GM23338 (cell line): ENCODE results near the gene NR4A1. TPM values are rescaled to one million over a fixed set of nuclear protein-coding genes. Genes with fewer than 3 reads are reported as not detected.

Source experiments
- ATAC-seq: fragments of 200-7000 bp; cut with Tn5 transposase; 3 replicates; pipeline ENCODE4 v1.9.1; 2020
- DNase-seq: peaks from one replicate; pipeline ENCODE4 v3.0.0-alpha.2; 2015; ENCODE audit warnings: low spot score
- H2AFZ ChIP-seq: fragments of 200-600 bp; sonication (generic); 2 replicates; pipeline ENCODE4 v1.8.0; 2016; ENCODE audit warnings: antibody characterized with exemption, mild to moderate bottlenecking, moderate library complexity
- H3F3A ChIP-seq: fragments of 200-600 bp; sonication (generic); replicated peaks from 2 replicates; pipeline ENCODE4 v1.8.0; 2017; ENCODE audit warnings: antibody characterized with exemption, mixed run types, low read depth
- H3K27ac ChIP-seq: fragments of 200-600 bp; sonication (generic); 2 replicates; pipeline ENCODE4 v1.6.1; 2016; ENCODE audit warnings: low read depth
- H3K27me3 ChIP-seq: fragments of 200-600 bp; sonication (generic); 2 replicates; pipeline ENCODE4 v1.8.0; 2016; ENCODE audit warnings: mild to moderate bottlenecking, mixed run types, moderate library complexity; ENCODE audit not compliant: insufficient read depth
- H3K36me3 ChIP-seq: fragments of 200-600 bp; sonication (generic); 2 replicates; pipeline ENCODE4 v1.8.0; 2016; ENCODE audit warnings: mild to moderate bottlenecking; ENCODE audit not compliant: insufficient read depth
- H3K4me1 ChIP-seq: fragments of 200-600 bp; sonication (generic); 2 replicates; pipeline ENCODE4 v1.8.0; 2016; ENCODE audit warnings: mild to moderate bottlenecking, moderate library complexity; ENCODE audit not compliant: insufficient read depth
- H3K4me2 ChIP-seq: fragments of 200-600 bp; sonication (generic); 2 replicates; pipeline ENCODE4 v1.7.1; 2017; ENCODE audit warnings: mixed run types
- H3K4me3 ChIP-seq: fragments of 200-600 bp; sonication (generic); 2 replicates; pipeline ENCODE4 v1.6.1; 2016; ENCODE audit warnings: mixed run types
- H3K79me2 ChIP-seq: fragments of 200-600 bp; sonication (generic); replicated peaks from 2 replicates; pipeline ENCODE4 v1.8.0; 2017; ENCODE audit warnings: mild to moderate bottlenecking; ENCODE audit not compliant: insufficient read depth
- H3K9me2 ChIP-seq: fragments of 200-600 bp; sonication (generic); 2 replicates; pipeline ENCODE4 v1.8.0; 2017; ENCODE audit not compliant: insufficient read depth
- H4K20me1 ChIP-seq: fragments of 200-600 bp; sonication (generic); replicated peaks from 2 replicates; pipeline ENCODE4 v1.8.0; 2017; ENCODE audit warnings: mild to moderate bottlenecking; ENCODE audit not compliant: insufficient read depth
- H3K27ac Mint-ChIP-seq: 2 replicates; pipeline ENCODE4 v1.8.0; 2020; ENCODE audit warnings: inconsistent platforms, mild to moderate bottlenecking, moderate library complexity, mixed read lengths
- H3K27me3 Mint-ChIP-seq: 3 replicates; pipeline ENCODE4 v1.8.0; 2022; ENCODE audit warnings: low read depth, mild to moderate bottlenecking, moderate library complexity, mixed read lengths, inconsistent platforms; ENCODE audit not compliant: insufficient read depth, poor library complexity
- H3K36me3 Mint-ChIP-seq: 3 replicates; pipeline ENCODE4 v1.8.0; 2021; ENCODE audit warnings: low read depth, mild to moderate bottlenecking, inconsistent platforms, moderate library complexity, mixed read lengths
- H3K4me1 Mint-ChIP-seq: 3 replicates; pipeline ENCODE4 v1.8.0; 2020; ENCODE audit warnings: mild to moderate bottlenecking, inconsistent platforms, mixed read lengths
- H3K4me3 Mint-ChIP-seq: 3 replicates; pipeline ENCODE4 v1.8.0; 2021; ENCODE audit warnings: moderate library complexity, mild to moderate bottlenecking, inconsistent platforms, mixed read lengths
- H3K9me3 Mint-ChIP-seq: 3 replicates; pipeline ENCODE4 v1.8.0; 2020; ENCODE audit warnings: moderate library complexity, mild to moderate bottlenecking, inconsistent platforms, mixed read lengths
- CREB1 ChIP-seq: fragments of 250-450 bp; sonication (Bioruptor Pico); IDR thresholded peaks from 2 replicates; pipeline ENCODE4 v1.5.0; 2020; ENCODE audit warnings: low read depth, mild to moderate bottlenecking, moderate library complexity
- CTCF ChIP-seq, 2 experiments: fragments of 200-600 bp in 1 of 2; sonication (generic) in 1 of 2; conservative IDR thresholded peaks; 2 replicates each; pipeline versions ENCODE4 v1.5.1 to v1.6.1; 2016 to 2017; ENCODE audit warnings: antibody characterized with exemption in 2 of 2, low read depth in 2 of 2, mild to moderate bottlenecking in 2 of 2, moderate library complexity in 1 of 2
- EZH2 ChIP-seq: fragments of 200-600 bp; sonication (generic); IDR thresholded peaks from one replicate; pipeline ENCODE4 v1.8.0; 2017; ENCODE audit warnings: antibody characterized with exemption, mild to moderate bottlenecking, low read depth; ENCODE audit not compliant: unreplicated experiment
- NANOG ChIP-seq: IDR thresholded peaks from 2 replicates; pipeline ENCODE4 v1.6.1; 2016; ENCODE audit warnings: antibody characterized with exemption, borderline replicate concordance
- POLR2AphosphoS5 ChIP-seq: IDR thresholded peaks from 2 replicates; pipeline ENCODE4 v1.6.1; 2016; ENCODE audit warnings: antibody characterized with exemption, low read depth
- STAT1 ChIP-seq: IDR thresholded peaks from one replicate; pipeline ENCODE4 v1.6.1; 2016; ENCODE audit warnings: antibody characterized with exemption; ENCODE audit not compliant: unreplicated experiment
- ZNF462 ChIP-seq: fragments of 250-450 bp; sonication (Bioruptor Pico); IDR thresholded peaks from 2 replicates; pipeline ENCODE4 v1.5.0; 2020; ENCODE audit warnings: mild to moderate bottlenecking, moderate library complexity
- polyA plus RNA-seq: library from polyadenylated mRNA; unstranded; fragments of >200 nt; fragmentation: Nextera tagmentation; extraction: Ambion mirVana; gene quantifications from 2 replicates; pipeline ENCODE4 v1.2.1, GENCODE V29; 2016
- total RNA-seq: library from RNA; depleted of rRNA; stranded (reverse); fragments of >200 nt; shearing (Covaris generic); gene quantifications from 2 replicates; pipeline ENCODE4 v1.2.3, GENCODE V29; 2014
- TF ChIP-seq, protein P1 (sequence below): IDR thresholded peaks from one replicate; pipeline ENCODE4 v1.6.1; 2018; ENCODE audit warnings: antibody characterized with exemption; ENCODE audit not compliant: unreplicated experiment

NR4A1 gene
- total and polyA plus RNA-seq, 2 experiments from 2014 or later, result 7.5 to 19.1 TPM

GRCh38 chr12:52010152-52010622 lies 41.1 kb upstream of the NR4A1 start:
- Histone ChIP-seq H3F3A (peaks cover 22% of the 10 kb centered on the region; the same call in 1 of the 2 replicates), H3K9me2 (no peaks in the 10 kb centered on the region), H3K36me3 (no peaks in the 10 kb centered on the region), H3K79me2 (no peaks in the 10 kb centered on the region), H3K27ac (no peak overlapping the region; the same call in 1 of the 2 replicates), H3K4me3 (peak overlapping the region; percentile 40; the same call in 1 of the 2 replicates), H3K27me3 (peaks cover 64% of the 10 kb centered on the region), H2AFZ (peak overlapping the region; percentile 0; the same call in 1 of the 2 replicates), H3K4me2 (peak overlapping the region; percentile 49), H4K20me1 (no peaks in the 10 kb centered on the region; the same call in 1 of the 2 replicates), H3K4me1 (peaks cover 37% of the 10 kb centered on the region)
- TF ChIP-seq EZH2, result no peak
- no peak for TF ChIP-seq CREB1 (CRISPR knock-in tag)
- TF ChIP-seq, protein P1, sequence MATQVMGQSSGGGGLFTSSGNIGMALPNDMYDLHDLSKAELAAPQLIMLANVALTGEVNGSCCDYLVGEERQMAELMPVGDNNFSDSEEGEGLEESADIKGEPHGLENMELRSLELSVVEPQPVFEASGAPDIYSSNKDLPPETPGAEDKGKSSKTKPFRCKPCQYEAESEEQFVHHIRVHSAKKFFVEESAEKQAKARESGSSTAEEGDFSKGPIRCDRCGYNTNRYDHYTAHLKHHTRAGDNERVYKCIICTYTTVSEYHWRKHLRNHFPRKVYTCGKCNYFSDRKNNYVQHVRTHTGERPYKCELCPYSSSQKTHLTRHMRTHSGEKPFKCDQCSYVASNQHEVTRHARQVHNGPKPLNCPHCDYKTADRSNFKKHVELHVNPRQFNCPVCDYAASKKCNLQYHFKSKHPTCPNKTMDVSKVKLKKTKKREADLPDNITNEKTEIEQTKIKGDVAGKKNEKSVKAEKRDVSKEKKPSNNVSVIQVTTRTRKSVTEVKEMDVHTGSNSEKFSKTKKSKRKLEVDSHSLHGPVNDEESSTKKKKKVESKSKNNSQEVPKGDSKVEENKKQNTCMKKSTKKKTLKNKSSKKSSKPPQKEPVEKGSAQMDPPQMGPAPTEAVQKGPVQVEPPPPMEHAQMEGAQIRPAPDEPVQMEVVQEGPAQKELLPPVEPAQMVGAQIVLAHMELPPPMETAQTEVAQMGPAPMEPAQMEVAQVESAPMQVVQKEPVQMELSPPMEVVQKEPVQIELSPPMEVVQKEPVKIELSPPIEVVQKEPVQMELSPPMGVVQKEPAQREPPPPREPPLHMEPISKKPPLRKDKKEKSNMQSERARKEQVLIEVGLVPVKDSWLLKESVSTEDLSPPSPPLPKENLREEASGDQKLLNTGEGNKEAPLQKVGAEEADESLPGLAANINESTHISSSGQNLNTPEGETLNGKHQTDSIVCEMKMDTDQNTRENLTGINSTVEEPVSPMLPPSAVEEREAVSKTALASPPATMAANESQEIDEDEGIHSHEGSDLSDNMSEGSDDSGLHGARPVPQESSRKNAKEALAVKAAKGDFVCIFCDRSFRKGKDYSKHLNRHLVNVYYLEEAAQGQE, result no peak
- TF ChIP-seq ZNF462 (CRISPR knock-in tag), result peak; percentile 28; the same call in 1 of the 2 replicates
- no peak for TF ChIP-seq NANOG
- no peak for TF ChIP-seq STAT1
- TF ChIP-seq POLR2AphosphoS5, result peak; percentile 46; the same call in 1 of the 2 replicates
- no peak for TF ChIP-seq CTCF (conservative IDR thresholded peaks at IDR 0.05; ENCODE audit: low read depth in 2 of 2)
- Mint-ChIP-seq H3K36me3 (peaks cover 3% of the 10 kb centered on the region; the same call in 1 of the 3 replicates), H3K4me3 (peak overlapping the region; percentile 39; the same call in 1 of the 3 replicates), H3K27ac (peak overlapping the region; percentile 84), H3K27me3 (peaks cover 73% of the 10 kb centered on the region), H3K9me3 (no peaks in the 10 kb centered on the region; the same call in 2 of the 3 replicates), H3K4me1 (peaks cover 46% of the 10 kb centered on the region)
- ATAC-seq (peak; percentile 62), DNase-seq (peak; percentile 86)
